ENCODE results near the gene ZIC1.

GRCh38 chr3:147369231-147369630, 39.9 kb upstream of the ZIC1 start:
- TF ChIP-seq CTCF (conservative IDR thresholded peaks at IDR 0.05; ENCODE audit: low read length) (no peak), EZH2phosphoT487 (IDR thresholded peaks at IDR 0.05; ENCODE audit: borderline replicate concordance, low read depth, low read length) (no peak)
